C4-2B (cell line): ENCODE results near the gene IKZF2.

Source experiments
- ZFX ChIP-seq: fragments of 450-650 bp; IDR thresholded peaks from 2 replicates; pipeline ENCODE4 v1.6.1; 2017
- TF ChIP-seq, protein P1 (sequence below): fragments of 450-650 bp; conservative IDR thresholded peaks from 2 replicates; pipeline ENCODE4 v1.5.1; 2017; ENCODE audit warnings: mild to moderate bottlenecking

DNA sequence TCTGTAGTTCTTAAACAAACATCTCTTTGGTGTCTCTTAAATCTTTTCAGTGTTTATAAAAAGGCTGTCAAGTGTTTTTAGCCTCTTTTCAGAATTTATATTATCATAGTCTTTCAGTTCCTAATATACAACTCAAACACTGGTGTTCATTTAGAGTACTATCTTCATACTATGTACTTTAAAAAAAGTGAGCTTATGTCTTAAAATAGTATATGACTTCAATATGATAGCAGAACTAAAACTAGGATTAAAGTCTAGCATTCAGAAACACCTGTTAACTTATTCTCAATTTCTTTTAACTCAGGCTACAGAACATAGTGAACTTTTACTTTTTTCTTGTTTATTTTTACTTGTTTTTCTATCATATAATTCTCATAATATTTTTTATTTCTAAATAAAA, 14.7 kb upstream of the IKZF2 start:
- TF ChIP-seq, protein P1, sequence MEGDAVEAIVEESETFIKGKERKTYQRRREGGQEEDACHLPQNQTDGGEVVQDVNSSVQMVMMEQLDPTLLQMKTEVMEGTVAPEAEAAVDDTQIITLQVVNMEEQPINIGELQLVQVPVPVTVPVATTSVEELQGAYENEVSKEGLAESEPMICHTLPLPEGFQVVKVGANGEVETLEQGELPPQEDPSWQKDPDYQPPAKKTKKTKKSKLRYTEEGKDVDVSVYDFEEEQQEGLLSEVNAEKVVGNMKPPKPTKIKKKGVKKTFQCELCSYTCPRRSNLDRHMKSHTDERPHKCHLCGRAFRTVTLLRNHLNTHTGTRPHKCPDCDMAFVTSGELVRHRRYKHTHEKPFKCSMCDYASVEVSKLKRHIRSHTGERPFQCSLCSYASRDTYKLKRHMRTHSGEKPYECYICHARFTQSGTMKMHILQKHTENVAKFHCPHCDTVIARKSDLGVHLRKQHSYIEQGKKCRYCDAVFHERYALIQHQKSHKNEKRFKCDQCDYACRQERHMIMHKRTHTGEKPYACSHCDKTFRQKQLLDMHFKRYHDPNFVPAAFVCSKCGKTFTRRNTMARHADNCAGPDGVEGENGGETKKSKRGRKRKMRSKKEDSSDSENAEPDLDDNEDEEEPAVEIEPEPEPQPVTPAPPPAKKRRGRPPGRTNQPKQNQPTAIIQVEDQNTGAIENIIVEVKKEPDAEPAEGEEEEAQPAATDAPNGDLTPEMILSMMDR = no peak
- TF ChIP-seq ZFX = no peak
